DOHH2 (cell line): ENCODE data around the gene CTNNBL1.

Experiments used
- H3F3A ChIP-seq: fragments of 200-600 bp; sonication (generic), shearing (Covaris generic); 2 replicates; pipeline ENCODE4 v1.6.0; 2016; ENCODE audit warnings: antibody characterized with exemption, mild to moderate bottlenecking; ENCODE audit not compliant: control insufficient read depth, insufficient read depth
- H3K27ac ChIP-seq: fragments of 200-600 bp; sonication (generic); 2 replicates; pipeline ENCODE4 v1.5.1; 2014; ENCODE audit warnings: low read depth, mild to moderate bottlenecking, low read length, moderate library complexity
- H3K27me3 ChIP-seq: fragments of 200-600 bp; sonication (generic); 2 replicates; pipeline ENCODE4 v1.6.1; 2014; ENCODE audit warnings: mild to moderate bottlenecking, low read length, mixed read lengths; ENCODE audit not compliant: control insufficient read depth
- H3K36me3 ChIP-seq: fragments of 200-600 bp; sonication (generic); 2 replicates; pipeline ENCODE4 v1.6.1; 2014; ENCODE audit warnings: mild to moderate bottlenecking, low read length, moderate library complexity, mixed read lengths; ENCODE audit not compliant: control insufficient read depth
- H3K4me1 ChIP-seq: fragments of 200-600 bp; sonication (generic); 2 replicates; pipeline ENCODE4 v1.6.1; 2014; ENCODE audit warnings: mild to moderate bottlenecking, low read length, mixed read lengths; ENCODE audit not compliant: control insufficient read depth
- H3K4me2 ChIP-seq: fragments of 200-600 bp; sonication (generic); 2 replicates; pipeline ENCODE4 v1.6.0; 2014; ENCODE audit warnings: mild to moderate bottlenecking, low read length, moderate library complexity
- H3K4me3 ChIP-seq: fragments of 200-600 bp; sonication (generic); 2 replicates; pipeline ENCODE4 v1.5.1; 2014; ENCODE audit warnings: mild to moderate bottlenecking, low read length, mixed read lengths
- H3K79me2 ChIP-seq: fragments of 200-600 bp; sonication (generic); 2 replicates; pipeline ENCODE4 v1.6.1; 2014; ENCODE audit warnings: mild to moderate bottlenecking, low read length, mixed read lengths; ENCODE audit not compliant: control insufficient read depth
- H3K9me2 ChIP-seq: fragments of 200-600 bp; sonication (generic); replicated peaks from 2 replicates; pipeline ENCODE4 v1.6.1; 2014; ENCODE audit warnings: mild to moderate bottlenecking, low read length, mixed read lengths; ENCODE audit not compliant: control insufficient read depth
- H3K9me3 ChIP-seq: fragments of 200-600 bp; sonication (generic); 2 replicates; pipeline ENCODE4 v1.6.1; 2014; ENCODE audit warnings: antibody characterized with exemption, low read length, mixed read lengths; ENCODE audit not compliant: control insufficient read depth, insufficient read depth
- H4K20me1 ChIP-seq: fragments of 200-600 bp; sonication (generic); 2 replicates; pipeline ENCODE4 v1.6.0; 2014; ENCODE audit warnings: low read depth, mild to moderate bottlenecking, antibody characterized with exemption, low read length, moderate library complexity; ENCODE audit not compliant: control insufficient read depth, insufficient read depth
- EZH2phosphoT487 ChIP-seq: fragments of 200-600 bp; sonication (generic); IDR thresholded peaks from 2 replicates; pipeline ENCODE4 v1.6.1; 2017; ENCODE audit warnings: borderline replicate concordance, mild to moderate bottlenecking, antibody characterized with exemption, low read length, moderate library complexity, mixed read lengths
- TF ChIP-seq, protein P1 (sequence below): fragments of 200-600 bp; sonication (generic); IDR thresholded peaks from one replicate; pipeline ENCODE4 v1.5.1; 2014; ENCODE audit warnings: antibody characterized with exemption, mild to moderate bottlenecking, low read depth, low read length; ENCODE audit not compliant: poor library complexity, severe bottlenecking

Gene CTNNBL1

GRCh38 chr20:37903317-37904007 is 209.6 kb downstream of the CTNNBL1 start:
- no peaks in the 10 kb centered on the region for H3K9me2 ChIP-seq
- no peaks in the 10 kb centered on the region for H3K36me3 ChIP-seq
- no peaks in the 10 kb centered on the region for H3K4me1 ChIP-seq
- H3K79me2 ChIP-seq = no peaks in the 10 kb centered on the region
- H4K20me1 ChIP-seq = no peaks in the 10 kb centered on the region; the same call in 1 of the 2 replicates
- no peaks in the 10 kb centered on the region for H3K9me3 ChIP-seq
- H3F3A ChIP-seq = no peaks in the 10 kb centered on the region
- no peak overlapping the region for H3K4me2 ChIP-seq
- TF ChIP-seq, protein P1, sequence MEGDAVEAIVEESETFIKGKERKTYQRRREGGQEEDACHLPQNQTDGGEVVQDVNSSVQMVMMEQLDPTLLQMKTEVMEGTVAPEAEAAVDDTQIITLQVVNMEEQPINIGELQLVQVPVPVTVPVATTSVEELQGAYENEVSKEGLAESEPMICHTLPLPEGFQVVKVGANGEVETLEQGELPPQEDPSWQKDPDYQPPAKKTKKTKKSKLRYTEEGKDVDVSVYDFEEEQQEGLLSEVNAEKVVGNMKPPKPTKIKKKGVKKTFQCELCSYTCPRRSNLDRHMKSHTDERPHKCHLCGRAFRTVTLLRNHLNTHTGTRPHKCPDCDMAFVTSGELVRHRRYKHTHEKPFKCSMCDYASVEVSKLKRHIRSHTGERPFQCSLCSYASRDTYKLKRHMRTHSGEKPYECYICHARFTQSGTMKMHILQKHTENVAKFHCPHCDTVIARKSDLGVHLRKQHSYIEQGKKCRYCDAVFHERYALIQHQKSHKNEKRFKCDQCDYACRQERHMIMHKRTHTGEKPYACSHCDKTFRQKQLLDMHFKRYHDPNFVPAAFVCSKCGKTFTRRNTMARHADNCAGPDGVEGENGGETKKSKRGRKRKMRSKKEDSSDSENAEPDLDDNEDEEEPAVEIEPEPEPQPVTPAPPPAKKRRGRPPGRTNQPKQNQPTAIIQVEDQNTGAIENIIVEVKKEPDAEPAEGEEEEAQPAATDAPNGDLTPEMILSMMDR = peak; percentile 50
- no peak for TF ChIP-seq EZH2phosphoT487
- no peak overlapping the region for H3K4me3 ChIP-seq
- H3K27me3 ChIP-seq = peaks cover 6% of the 10 kb centered on the region; the same call in 1 of the 2 replicates
- H3K27ac ChIP-seq = no peak overlapping the region

DNA sequence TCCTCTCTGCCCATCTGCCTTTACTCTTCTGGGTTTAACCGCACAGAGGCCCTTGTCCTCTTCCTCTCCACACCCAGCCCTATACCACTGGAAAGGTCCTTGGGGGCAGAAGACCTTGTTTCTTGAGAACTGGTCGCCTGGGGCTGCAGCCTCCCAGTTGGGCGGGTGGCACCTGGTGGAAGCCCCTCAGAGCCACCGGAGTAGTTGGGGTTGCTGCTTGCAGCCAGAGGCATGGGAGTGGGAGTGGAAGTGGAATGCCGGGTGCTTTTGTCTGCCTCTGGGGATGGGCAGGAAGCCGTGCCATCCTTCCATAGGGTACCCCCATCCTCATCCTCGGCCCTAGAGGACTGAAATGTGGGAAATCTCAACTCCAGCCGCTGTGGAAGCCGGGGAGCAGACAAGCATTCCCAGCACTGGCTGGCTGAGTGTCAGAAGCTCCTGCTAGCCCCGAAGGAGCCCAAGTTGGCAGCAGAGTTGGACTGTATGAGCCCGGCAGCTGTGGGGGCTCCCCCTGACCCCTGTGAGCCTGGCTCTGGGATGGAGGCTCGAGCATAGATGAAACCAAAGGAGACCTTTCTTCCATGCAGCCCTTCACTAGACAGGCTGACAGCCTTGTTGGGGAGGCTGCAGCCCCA is 210.3 kb downstream of the CTNNBL1 start:
- no peak overlapping the region for H3K27ac ChIP-seq
- H4K20me1 ChIP-seq = no peaks in the 10 kb centered on the region; the same call in 1 of the 2 replicates
- H3K79me2 ChIP-seq = no peaks in the 10 kb centered on the region
- no peaks in the 10 kb centered on the region for H3K4me1 ChIP-seq
- H3K9me3 ChIP-seq = no peaks in the 10 kb centered on the region
- H3K9me2 ChIP-seq = no peaks in the 10 kb centered on the region
- H3K4me2 ChIP-seq = no peak overlapping the region
- H3F3A ChIP-seq = no peaks in the 10 kb centered on the region
- H3K36me3 ChIP-seq = no peaks in the 10 kb centered on the region
- H3K27me3 ChIP-seq = peaks cover 6% of the 10 kb centered on the region; the same call in 1 of the 2 replicates
- TF ChIP-seq, protein P1 = no peak
- no peak for TF ChIP-seq EZH2phosphoT487
- no peak overlapping the region for H3K4me3 ChIP-seq

DNA sequence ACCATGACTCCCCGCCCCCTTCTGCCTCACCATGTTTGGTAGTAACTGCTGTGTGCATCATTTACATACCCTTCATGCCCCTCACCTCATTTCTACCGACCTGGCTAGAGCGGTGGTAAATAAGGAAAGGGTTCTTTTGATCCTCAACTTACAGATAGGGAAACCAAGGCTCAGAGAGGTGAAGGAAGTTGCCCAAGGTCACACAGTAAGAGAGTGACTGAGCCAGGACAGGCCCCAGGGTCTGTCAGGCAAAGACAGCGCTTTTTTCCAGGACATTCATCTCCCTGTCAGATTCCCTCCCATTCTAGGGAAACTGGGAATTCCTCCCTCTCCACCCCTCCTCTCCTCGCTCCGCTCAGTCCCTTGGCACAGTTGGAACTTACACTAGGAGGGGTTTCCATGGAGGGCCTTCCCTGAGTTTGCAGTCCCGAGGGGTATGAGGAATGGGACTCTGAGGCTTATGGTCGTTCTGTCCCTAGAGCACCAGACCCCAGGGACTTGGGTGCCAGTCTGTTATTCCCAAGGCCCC is 211.1 kb downstream of the CTNNBL1 start:
- no peak overlapping the region for H3K27ac ChIP-seq
- H3K9me2 ChIP-seq = no peaks in the 10 kb centered on the region
- no peaks in the 10 kb centered on the region; the same call in 1 of the 2 replicates for H4K20me1 ChIP-seq
- no peaks in the 10 kb centered on the region for H3K36me3 ChIP-seq
- no peaks in the 10 kb centered on the region for H3K4me1 ChIP-seq
- no peaks in the 10 kb centered on the region for H3K9me3 ChIP-seq
- no peaks in the 10 kb centered on the region for H3K79me2 ChIP-seq
- no peak overlapping the region for H3K4me2 ChIP-seq
- no peaks in the 10 kb centered on the region for H3F3A ChIP-seq
- peaks cover 6% of the 10 kb centered on the region; the same call in 1 of the 2 replicates for H3K27me3 ChIP-seq
- H3K4me3 ChIP-seq = no peak overlapping the region
- TF ChIP-seq, protein P1 = no peak
- TF ChIP-seq EZH2phosphoT487 = no peak
